Measurements from ENCODE around the gene SH3BGR.
"Not testable (repeated sequence)": the region's sequence is repeated elsewhere in the genome, so short reads cannot be mapped to it uniquely, and the experiment has no call there.

Gene SH3BGR

DNA sequence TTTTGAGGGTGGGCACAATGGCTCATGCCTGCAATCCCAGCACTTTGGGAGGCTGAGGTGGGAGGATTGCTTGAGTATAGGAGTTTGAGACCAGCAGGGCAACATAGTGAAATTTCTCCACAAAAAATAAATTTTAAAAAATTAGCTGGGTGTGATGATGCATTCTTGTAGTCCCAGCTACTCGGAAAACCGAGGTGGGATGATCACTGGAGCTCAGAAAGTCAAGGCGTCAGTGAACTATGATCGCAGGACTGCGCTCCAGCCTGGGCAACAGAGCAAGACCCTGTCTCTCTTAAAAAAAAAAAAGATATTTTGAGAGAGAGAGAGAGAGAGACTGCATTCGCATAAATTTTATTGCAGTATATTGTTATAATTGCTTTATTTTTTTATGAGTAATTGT lies 85.1 kb downstream of the SH3BGR start:
- no peak overlapping the region for H3K14ac ChIP-seq (ENCODE audit: low read length in 2 of 2)
- H3K4me3 ChIP-seq (ENCODE audit: insufficient read depth in 1 of 2, low read depth in 1 of 2, low read length in 2 of 2), result no peak overlapping the region
- no peaks in the 10 kb centered on the region for H3K9me3 ChIP-seq (ENCODE audit: control insufficient read depth, low read length)
- H3K4ac ChIP-seq (ENCODE audit: low read depth in 1 of 2, low read length in 2 of 2), result no peak overlapping the region
- H2AK5ac ChIP-seq (ENCODE audit: low read length, severe bottlenecking), result no peak overlapping the region
- H3K23ac ChIP-seq (ENCODE audit: low read length in 2 of 2), result no peak overlapping the region
- no peak overlapping the region for H3K18ac ChIP-seq (ENCODE audit: low read depth in 1 of 2, low read length in 2 of 2)
- DNase-seq, result no peak
- no peak overlapping the region for H4K91ac ChIP-seq (ENCODE audit: low read length)
- no peak overlapping the region for H3K9ac ChIP-seq (ENCODE audit: low read length)
- no peaks in the 10 kb centered on the region for H3K4me1 ChIP-seq (ENCODE audit: control insufficient read depth, insufficient read depth, low read depth, low read length)
- no peak overlapping the region for H3K4me2 ChIP-seq (ENCODE audit: low read length, poor library complexity, severe bottlenecking)
- H3K27me3 ChIP-seq (ENCODE audit: control insufficient read depth in 1 of 2, insufficient read depth in 1 of 2, low read length in 2 of 2), result peaks cover 0 to 4% of the 10 kb centered on the region in 2 experiments
- H3K79me1 ChIP-seq (replicated peaks; ENCODE audit: low read length, poor library complexity, severe bottlenecking), result no peaks in the 10 kb centered on the region
- no peak overlapping the region for H2BK120ac ChIP-seq (ENCODE audit: low read depth, low read length)
- no peak overlapping the region for H2BK12ac ChIP-seq (ENCODE audit: low read length in 2 of 2)
- H2AFZ ChIP-seq (ENCODE audit: low read depth, low read length), result no peak overlapping the region
- H2BK15ac ChIP-seq (ENCODE audit: low read depth, poor library complexity, severe bottlenecking), result no peak overlapping the region
- 90% methylated on average over 5 of the region's 6 CpGs for WGBS
- no peak overlapping the region for H3K27ac ChIP-seq (ENCODE audit: low read length, poor library complexity, severe bottlenecking)
- no peak overlapping the region for H4K8ac ChIP-seq (ENCODE audit: low read length)
- no peaks in the 10 kb centered on the region for H3K36me3 ChIP-seq (ENCODE audit: control insufficient read depth in 1 of 2, insufficient read depth in 2 of 2, low read depth in 1 of 2, low read length in 2 of 2)
- no peak overlapping the region for H2BK5ac ChIP-seq (ENCODE audit: low read depth, low read length, poor library complexity, severe bottlenecking)

DNA sequence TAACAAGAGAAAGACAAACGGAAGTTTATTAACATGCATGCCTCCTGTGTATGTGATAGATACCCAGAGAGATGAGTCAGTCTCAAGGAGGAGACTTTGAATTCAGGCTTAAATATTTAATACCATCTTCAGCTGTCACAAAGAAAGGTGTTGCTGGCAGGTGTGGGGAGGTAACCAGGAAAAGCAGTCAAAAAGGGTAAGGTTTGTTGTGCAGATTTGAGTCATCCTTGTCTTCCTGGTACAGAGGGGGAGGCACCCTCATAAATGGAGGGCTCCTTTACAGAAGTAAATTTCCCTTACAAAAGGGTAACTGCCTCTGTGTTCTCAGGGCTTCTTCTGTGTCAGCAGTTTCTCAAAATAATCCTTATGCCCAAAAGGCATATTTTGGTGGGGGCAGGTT lies 85.8 kb downstream of the SH3BGR start:
- DNase-seq, result no peak

DNA sequence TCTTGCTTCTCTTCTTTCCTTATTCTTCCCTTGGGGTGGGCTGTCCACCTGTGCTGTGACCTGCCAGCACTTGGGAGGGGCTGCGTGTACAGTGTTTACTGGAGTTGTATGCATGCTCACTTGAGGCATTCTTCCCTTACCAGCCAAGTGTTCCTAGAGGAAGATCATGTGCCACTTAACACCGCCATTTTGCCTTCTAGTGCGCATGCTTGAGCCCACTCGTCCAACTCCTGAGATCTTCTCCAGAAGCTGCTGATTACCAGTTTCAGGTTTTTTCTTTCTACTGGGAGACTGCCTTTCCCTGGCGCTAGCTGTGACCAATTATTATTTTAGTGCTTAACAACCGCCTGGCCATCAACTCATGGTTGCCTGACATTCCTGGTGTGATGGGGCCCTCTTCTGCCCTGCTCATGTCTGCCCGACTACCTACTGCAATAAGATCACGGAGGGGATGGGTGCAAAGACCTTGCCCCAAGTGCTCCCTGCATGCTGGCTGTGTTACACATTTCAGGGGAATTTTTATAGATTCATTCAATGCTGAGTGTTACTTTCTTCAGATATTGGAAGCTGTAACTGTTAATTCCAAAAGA lies 86.8 kb downstream of the SH3BGR start:
- Histone ChIP-seq H3K4me3 (ENCODE audit: insufficient read depth in 1 of 2, low read depth in 1 of 2, low read length in 2 of 2) (no peak overlapping the region), H4K91ac (ENCODE audit: low read length) (no peak overlapping the region), H3K79me1 (replicated peaks; ENCODE audit: low read length, poor library complexity, severe bottlenecking) (no peaks in the 10 kb centered on the region), H3K9ac (ENCODE audit: low read length) (no peak overlapping the region), H2BK12ac (ENCODE audit: low read length in 2 of 2) (no peak overlapping the region), H3K9me3 (ENCODE audit: control insufficient read depth, low read length) (no peaks in the 10 kb centered on the region), H2AK5ac (ENCODE audit: low read length, severe bottlenecking) (no peak overlapping the region), H3K23ac (ENCODE audit: low read length in 2 of 2) (no peak overlapping the region), H3K27ac (ENCODE audit: low read length, poor library complexity, severe bottlenecking) (no peak overlapping the region), H3K4me1 (ENCODE audit: control insufficient read depth, insufficient read depth, low read depth, low read length) (no peaks in the 10 kb centered on the region), H3K18ac (ENCODE audit: low read depth in 1 of 2, low read length in 2 of 2) (no peak overlapping the region), H3K27me3 (ENCODE audit: control insufficient read depth in 1 of 2, insufficient read depth in 1 of 2, low read length in 2 of 2) (peaks cover 0 to 4% of the 10 kb centered on the region in 2 experiments), H3K4me2 (ENCODE audit: low read length, poor library complexity, severe bottlenecking) (no peak overlapping the region), H2BK120ac (ENCODE audit: low read depth, low read length) (no peak overlapping the region), H2BK5ac (ENCODE audit: low read depth, low read length, poor library complexity, severe bottlenecking) (no peak overlapping the region), H3K36me3 (ENCODE audit: control insufficient read depth in 1 of 2, insufficient read depth in 2 of 2, low read depth in 1 of 2, low read length in 2 of 2) (no peaks in the 10 kb centered on the region), H3K4ac (ENCODE audit: low read depth in 1 of 2, low read length in 2 of 2) (no peak overlapping the region), H2BK15ac (ENCODE audit: low read depth, poor library complexity, severe bottlenecking) (no peak overlapping the region), H3K14ac (ENCODE audit: low read length in 2 of 2) (no peak overlapping the region), H4K8ac (ENCODE audit: low read length) (no peak overlapping the region), H2AFZ (ENCODE audit: low read depth, low read length) (no peak overlapping the region)
- no peak for DNase-seq
- WGBS, result 86% methylated on average over 8 of the region's 8 CpGs

More for the DNA sequence above, 85.8 kb downstream of the SH3BGR start:
- Histone ChIP-seq H2AFZ (ENCODE audit: low read depth, low read length) (no peak overlapping the region), H2AK5ac (ENCODE audit: low read length, severe bottlenecking) (no peak overlapping the region), H3K9me3 (ENCODE audit: control insufficient read depth, low read length) (no peaks in the 10 kb centered on the region), H4K8ac (ENCODE audit: low read length) (no peak overlapping the region), H3K23ac (ENCODE audit: low read length in 2 of 2) (no peak overlapping the region), H3K27me3 (ENCODE audit: control insufficient read depth in 1 of 2, insufficient read depth in 1 of 2, low read length in 2 of 2) (peaks cover 0 to 4% of the 10 kb centered on the region in 2 experiments), H3K36me3 (ENCODE audit: control insufficient read depth in 1 of 2, insufficient read depth in 2 of 2, low read depth in 1 of 2, low read length in 2 of 2) (no peaks in the 10 kb centered on the region), H2BK12ac (ENCODE audit: low read length in 2 of 2) (no peak overlapping the region), H3K4ac (ENCODE audit: low read depth in 1 of 2, low read length in 2 of 2) (no peak overlapping the region), H2BK120ac (ENCODE audit: low read depth, low read length) (no peak overlapping the region), H2BK5ac (ENCODE audit: low read depth, low read length, poor library complexity, severe bottlenecking) (no peak overlapping the region), H3K18ac (ENCODE audit: low read depth in 1 of 2, low read length in 2 of 2) (no peak overlapping the region), H3K9ac (ENCODE audit: low read length) (no peak overlapping the region), H3K4me3 (ENCODE audit: insufficient read depth in 1 of 2, low read depth in 1 of 2, low read length in 2 of 2) (no peak overlapping the region), H3K4me2 (ENCODE audit: low read length, poor library complexity, severe bottlenecking) (no peak overlapping the region), H2BK15ac (ENCODE audit: low read depth, poor library complexity, severe bottlenecking) (no peak overlapping the region), H3K14ac (ENCODE audit: low read length in 2 of 2) (no peak overlapping the region), H3K79me1 (replicated peaks; ENCODE audit: low read length, poor library complexity, severe bottlenecking) (no peaks in the 10 kb centered on the region), H3K4me1 (ENCODE audit: control insufficient read depth, insufficient read depth, low read depth, low read length) (no peaks in the 10 kb centered on the region), H4K91ac (ENCODE audit: low read length) (no peak overlapping the region), H3K27ac (ENCODE audit: low read length, poor library complexity, severe bottlenecking) (no peak overlapping the region)
- WGBS, result 29% methylated on average over 1 of the region's 1 CpG

DNA sequence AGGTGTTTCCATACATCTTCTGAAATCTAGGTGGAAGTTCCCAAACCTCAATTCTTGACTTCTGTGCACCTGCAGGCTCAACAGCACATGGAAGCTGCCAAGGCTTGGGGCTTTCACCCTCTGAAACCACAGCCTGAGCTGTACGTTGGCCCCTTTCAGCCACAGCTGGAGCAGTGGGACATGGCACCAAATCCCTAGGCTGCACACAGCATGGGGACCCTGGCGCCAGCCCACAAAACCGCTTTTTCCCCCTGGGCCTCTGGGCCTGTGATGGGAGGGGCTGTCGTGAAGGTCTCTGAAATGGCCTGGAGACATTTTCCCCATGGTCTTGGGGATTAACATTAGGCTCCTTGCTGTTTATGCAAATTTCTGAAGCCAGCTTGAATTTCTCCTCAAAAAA lies 88.6 kb downstream of the SH3BGR start:
- not testable (repeated sequence) for H3K36me3 ChIP-seq (ENCODE audit: control insufficient read depth in 1 of 2, insufficient read depth in 2 of 2, low read depth in 1 of 2, low read length in 2 of 2); H2BK120ac ChIP-seq (ENCODE audit: low read depth, low read length); H3K14ac ChIP-seq (ENCODE audit: low read length in 2 of 2); H3K4me3 ChIP-seq (ENCODE audit: insufficient read depth in 1 of 2, low read depth in 1 of 2, low read length in 2 of 2); H3K4ac ChIP-seq (ENCODE audit: low read depth in 1 of 2, low read length in 2 of 2); H2AK5ac ChIP-seq (ENCODE audit: low read length, severe bottlenecking); H3K27me3 ChIP-seq (ENCODE audit: control insufficient read depth in 1 of 2, insufficient read depth in 1 of 2, low read length in 2 of 2); H3K9me3 ChIP-seq (ENCODE audit: control insufficient read depth, low read length); H3K27ac ChIP-seq (ENCODE audit: low read length, poor library complexity, severe bottlenecking); H3K18ac ChIP-seq (ENCODE audit: low read depth in 1 of 2, low read length in 2 of 2); H4K8ac ChIP-seq (ENCODE audit: low read length); H3K23ac ChIP-seq (ENCODE audit: low read length in 2 of 2); H3K4me2 ChIP-seq (ENCODE audit: low read length, poor library complexity, severe bottlenecking); DNase-seq; H2BK15ac ChIP-seq (ENCODE audit: low read depth, poor library complexity, severe bottlenecking); H2BK5ac ChIP-seq (ENCODE audit: low read depth, low read length, poor library complexity, severe bottlenecking); H2BK12ac ChIP-seq (ENCODE audit: low read length in 2 of 2); H3K79me1 ChIP-seq (replicated peaks; ENCODE audit: low read length, poor library complexity, severe bottlenecking); H3K9ac ChIP-seq (ENCODE audit: low read length); H4K91ac ChIP-seq (ENCODE audit: low read length); H3K4me1 ChIP-seq (ENCODE audit: control insufficient read depth, insufficient read depth, low read depth, low read length); H2AFZ ChIP-seq (ENCODE audit: low read depth, low read length)
- WGBS, result 59% methylated on average over 4 of the region's 4 CpGs

All from mesenchymal stem cell (in vitro differentiated cells and primary cell).